GM13976 (cell line): ENCODE results near the gene CDH23.

Experiments
- DNase-seq: peaks from one replicate; pipeline ENCODE4 v3.0.0; 2012; ENCODE audit warnings: low spot score
- in situ Hi-C: fragments of 300-500 bp; cut with MboI; formaldehyde crosslinking; loops from one replicate; pipeline ENCODE4 v1.12.0; 2022; ENCODE audit warnings: low sequenced_read_pairs, mixed read lengths, inconsistent platforms; ENCODE audit not compliant: unreplicated experiment
- TF ChIP-seq, protein P1 (sequence below): IDR thresholded peaks from 2 replicates; pipeline ENCODE4 v1.5.1; 2012; ENCODE audit warnings: borderline replicate concordance, mild to moderate bottlenecking; ENCODE audit not compliant: insufficient read depth; ENCODE audit errors: extremely low read depth, missing control alignments, control extremely low read depth

CDH23 gene

DNA sequence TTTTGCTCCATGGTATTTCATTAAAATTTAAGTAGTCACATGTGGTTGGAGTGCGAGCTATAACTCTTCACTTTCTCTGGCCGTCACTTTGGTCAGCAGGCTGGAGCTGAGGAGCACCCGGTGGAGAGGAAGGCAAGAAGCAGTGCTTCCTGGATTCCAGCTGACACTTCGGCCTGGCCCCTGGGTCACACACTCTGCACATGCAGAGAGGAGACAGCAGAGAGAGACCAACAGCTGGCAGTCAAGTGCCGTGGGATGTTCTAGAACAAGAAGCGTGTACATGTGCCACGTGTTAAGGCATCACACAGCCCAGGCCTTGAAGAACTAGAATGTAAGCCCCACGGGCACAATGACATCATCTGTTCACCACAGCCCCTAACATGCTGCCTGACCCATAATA, 424.2 kb downstream of the CDH23 start:
- in situ Hi-C loops: no loop called here
- DNase-seq: no peak
- TF ChIP-seq, protein P1, sequence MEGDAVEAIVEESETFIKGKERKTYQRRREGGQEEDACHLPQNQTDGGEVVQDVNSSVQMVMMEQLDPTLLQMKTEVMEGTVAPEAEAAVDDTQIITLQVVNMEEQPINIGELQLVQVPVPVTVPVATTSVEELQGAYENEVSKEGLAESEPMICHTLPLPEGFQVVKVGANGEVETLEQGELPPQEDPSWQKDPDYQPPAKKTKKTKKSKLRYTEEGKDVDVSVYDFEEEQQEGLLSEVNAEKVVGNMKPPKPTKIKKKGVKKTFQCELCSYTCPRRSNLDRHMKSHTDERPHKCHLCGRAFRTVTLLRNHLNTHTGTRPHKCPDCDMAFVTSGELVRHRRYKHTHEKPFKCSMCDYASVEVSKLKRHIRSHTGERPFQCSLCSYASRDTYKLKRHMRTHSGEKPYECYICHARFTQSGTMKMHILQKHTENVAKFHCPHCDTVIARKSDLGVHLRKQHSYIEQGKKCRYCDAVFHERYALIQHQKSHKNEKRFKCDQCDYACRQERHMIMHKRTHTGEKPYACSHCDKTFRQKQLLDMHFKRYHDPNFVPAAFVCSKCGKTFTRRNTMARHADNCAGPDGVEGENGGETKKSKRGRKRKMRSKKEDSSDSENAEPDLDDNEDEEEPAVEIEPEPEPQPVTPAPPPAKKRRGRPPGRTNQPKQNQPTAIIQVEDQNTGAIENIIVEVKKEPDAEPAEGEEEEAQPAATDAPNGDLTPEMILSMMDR: no peak

DNA sequence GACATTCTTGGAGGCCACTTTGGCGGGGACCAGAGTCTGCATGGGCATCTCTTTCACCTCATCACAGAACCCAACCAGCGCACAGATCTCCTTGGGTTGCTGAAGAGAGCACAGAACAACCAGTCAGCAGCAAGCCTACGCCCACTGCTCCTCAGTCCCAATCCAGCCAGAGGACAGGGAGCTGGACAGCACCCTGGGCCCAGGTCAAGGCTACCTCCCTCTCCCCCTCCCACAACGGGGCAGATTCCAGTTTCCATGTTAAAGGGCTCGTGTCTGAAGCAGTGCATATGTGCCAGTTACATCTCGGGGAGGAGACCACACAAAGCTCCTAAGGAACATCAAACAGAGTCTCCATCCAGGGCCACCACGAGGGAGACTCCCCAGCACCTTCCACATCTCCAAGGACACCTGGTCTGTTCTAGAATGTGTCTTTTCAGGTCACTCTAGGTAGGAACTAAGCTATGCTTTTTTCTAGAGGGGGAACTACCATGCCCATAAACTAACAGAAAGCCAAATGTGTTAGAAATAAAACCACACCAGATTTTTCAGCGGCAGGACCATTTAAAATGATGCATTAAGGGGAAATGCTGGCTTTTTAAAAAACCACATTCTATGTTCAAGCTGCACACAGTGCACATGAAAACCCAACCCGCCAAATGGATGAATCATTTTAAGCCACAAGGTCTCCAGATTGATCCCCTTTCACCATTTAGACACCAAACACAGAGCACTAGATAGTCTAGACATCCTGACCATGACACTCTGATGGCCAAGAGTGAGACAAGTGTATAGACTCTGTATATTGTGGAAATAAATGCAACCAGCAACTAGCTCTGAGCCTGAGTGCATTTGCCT, 425.4 kb downstream of the CDH23 start:
- DNase-seq: no peak
- TF ChIP-seq, protein P1: no peak
- in situ Hi-C loops: no loop called here

DNA sequence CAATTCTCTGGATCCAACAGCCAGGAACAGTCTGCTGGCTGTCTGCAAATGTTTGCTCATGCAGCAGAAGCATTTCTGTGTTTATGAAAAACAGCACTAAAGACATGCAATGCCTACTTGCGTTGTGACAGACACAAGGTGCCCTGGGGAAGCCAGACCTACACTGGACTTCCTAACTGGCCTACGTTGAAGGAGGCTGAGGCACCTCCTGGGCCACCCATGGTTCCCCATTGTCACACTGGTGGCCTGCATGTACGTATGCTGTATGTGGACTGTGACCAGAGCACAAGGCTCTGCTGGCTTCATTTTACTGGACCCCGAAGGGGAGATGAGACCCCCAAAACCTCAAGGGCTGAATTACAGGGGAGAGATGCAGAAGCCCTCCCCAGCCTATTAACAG, 426.6 kb downstream of the CDH23 start:
- in situ Hi-C loops: no loop called here
- TF ChIP-seq, protein P1: no peak
- DNase-seq: no peak

DNA sequence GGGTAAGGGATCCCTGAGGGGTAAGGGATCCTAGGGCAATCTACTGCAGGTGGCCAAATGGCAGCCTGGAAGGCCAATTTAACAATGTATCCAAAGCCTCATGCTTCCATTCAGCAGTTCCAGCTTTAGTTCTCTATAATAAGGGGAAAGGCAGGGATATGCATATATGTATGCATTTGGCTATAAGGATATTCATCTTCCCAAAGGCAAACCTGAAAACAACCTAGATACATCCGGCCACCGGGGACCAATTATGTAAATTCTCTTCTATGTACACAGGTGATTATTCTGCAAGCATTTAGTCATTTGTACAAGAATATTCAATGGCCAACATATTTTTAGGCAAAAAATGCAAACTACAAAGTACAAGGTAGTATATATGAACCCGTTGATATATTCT, 427.6 kb downstream of the CDH23 start:
- TF ChIP-seq, protein P1: no peak
- DNase-seq: no peak
- in situ Hi-C loops: no loop called here

DNA sequence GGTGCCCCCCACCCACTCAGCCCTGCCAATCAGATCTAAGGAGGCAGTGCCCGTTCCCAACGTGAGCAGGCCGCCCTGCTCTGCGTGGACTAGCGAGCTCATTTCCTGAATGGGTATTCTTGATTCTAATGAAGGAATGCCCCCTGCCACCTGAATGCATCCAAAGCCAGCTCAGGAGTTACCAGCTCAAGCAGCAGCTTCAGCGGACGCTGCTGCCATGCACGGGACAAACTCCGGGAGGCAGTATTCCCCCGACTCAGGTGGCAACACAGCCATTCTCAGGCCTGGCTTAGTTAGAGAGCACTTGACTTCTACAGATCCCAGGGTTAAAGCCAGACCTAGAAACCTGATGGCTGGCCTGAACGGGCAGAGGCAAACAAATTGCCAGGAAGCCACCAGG, 428.5 kb downstream of the CDH23 start:
- in situ Hi-C loops: no loop called here
- no peak for DNase-seq

DNA sequence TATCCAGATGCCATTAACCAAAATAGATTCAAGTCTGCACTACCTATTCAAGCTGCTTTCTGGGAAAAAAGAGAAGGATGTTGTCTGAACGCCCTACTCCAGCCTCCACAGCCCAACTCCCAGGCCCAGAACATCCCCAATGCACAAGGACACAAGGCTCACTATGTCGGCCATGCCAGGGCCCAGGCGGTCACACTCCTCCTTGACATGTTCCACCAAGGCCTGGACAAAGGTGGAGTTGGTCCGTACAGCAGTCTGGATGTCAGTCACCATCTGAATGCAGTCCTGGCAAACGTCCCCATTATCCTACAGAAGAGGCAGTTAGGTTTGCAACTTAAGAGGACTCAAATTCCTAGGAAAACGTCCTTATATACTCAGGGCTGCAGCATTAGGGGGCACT, 431.1 kb downstream of the CDH23 start:
- no peak for DNase-seq
- in situ Hi-C loops: no loop called here
- TF ChIP-seq, protein P1: no peak

More for the DNA sequence above, 428.5 kb downstream of the CDH23 start:
- TF ChIP-seq, protein P1: peak; percentile 3

DNA sequence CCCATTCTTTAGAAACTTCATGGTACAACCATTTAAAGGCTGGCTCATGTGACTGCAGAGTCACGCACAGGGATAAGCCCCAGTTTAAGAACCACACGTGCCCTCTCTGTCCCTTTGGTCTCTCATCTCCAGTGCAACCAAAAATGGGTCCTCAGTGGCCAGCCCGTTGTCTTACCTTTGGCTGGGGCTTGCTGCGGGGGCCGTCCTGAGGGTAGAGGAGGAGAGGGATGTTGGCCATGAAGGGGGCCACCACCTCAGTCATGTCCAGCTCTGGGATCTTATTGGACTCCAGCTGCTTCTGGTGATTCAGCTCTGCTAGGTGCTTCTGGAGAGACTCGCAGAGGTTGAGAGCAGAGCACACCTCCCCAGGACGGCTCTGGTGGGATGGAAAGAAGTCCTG, 432.0 kb downstream of the CDH23 start:
- TF ChIP-seq, protein P1: no peak
- no peak for DNase-seq
- in situ Hi-C loops: no loop called here
